Neuronal stem cell (in vitro differentiated cells): ENCODE results near the gene SLC34A2. TPM values are rescaled to one million over a fixed set of nuclear protein-coding genes. Genes with fewer than 3 reads are reported as not detected.

Source experiments
- DNase-seq: peaks from one replicate; pipeline ENCODE4 v3.0.0-alpha.2; 2013; ENCODE audit warnings: low spot score
- H2AFZ ChIP-seq: one replicate; pipeline ENCODE4 v1.6.1; 2013; ENCODE audit warnings: mild to moderate bottlenecking, low read length, inconsistent platforms
- H2AK5ac ChIP-seq: 2 replicates; pipeline ENCODE4 v1.6.1; 2013; ENCODE audit warnings: low read depth, mild to moderate bottlenecking, inconsistent platforms, low read length, moderate library complexity, mixed read lengths
- H2BK120ac ChIP-seq: 2 replicates; pipeline ENCODE4 v1.6.1; 2013; ENCODE audit warnings: low read depth, mild to moderate bottlenecking, inconsistent platforms, low read length, moderate library complexity, mixed read lengths
- H2BK12ac ChIP-seq: one replicate; pipeline ENCODE4 v1.6.1; 2013; ENCODE audit warnings: low read length, inconsistent platforms
- H2BK15ac ChIP-seq: 2 replicates; pipeline ENCODE4 v1.6.1; 2013; ENCODE audit warnings: mild to moderate bottlenecking, low read length, inconsistent platforms, mixed read lengths
- H2BK5ac ChIP-seq: one replicate; pipeline ENCODE4 v1.6.1; 2013; ENCODE audit warnings: inconsistent platforms, mild to moderate bottlenecking, low read length, moderate library complexity
- H3K14ac ChIP-seq: one replicate; pipeline ENCODE4 v1.6.1; 2013; ENCODE audit warnings: low read length, inconsistent platforms
- H3K18ac ChIP-seq: 2 replicates; pipeline ENCODE4 v1.6.1; 2013; ENCODE audit warnings: low read length, inconsistent platforms
- H3K23ac ChIP-seq: 2 replicates; pipeline ENCODE4 v1.6.1; 2013; ENCODE audit warnings: low read depth, mild to moderate bottlenecking, mixed read lengths, low read length, inconsistent platforms; ENCODE audit not compliant: poor library complexity
- H3K27ac ChIP-seq: replicated peaks from 3 replicates; pipeline ENCODE4 v1.5.1; 2013; ENCODE audit warnings: low read length, inconsistent platforms
- H3K27me3 ChIP-seq, 3 experiments: 2 replicates each; pipeline ENCODE4 v1.6.1; 2013; ENCODE audit warnings: low read length in 3 of 3, mild to moderate bottlenecking in 2 of 3, inconsistent platforms in 1 of 3, low read depth in 1 of 3, mixed read lengths in 1 of 3, moderate library complexity in 1 of 3; ENCODE audit not compliant: control insufficient read depth in 3 of 3, insufficient read depth in 3 of 3
- H3K36me3 ChIP-seq, 2 donors: replicated peaks in 1 of 2; 2 replicates each; pipeline ENCODE4 v1.6.1; 2013; ENCODE audit warnings: low read length in 2 of 2; ENCODE audit not compliant: control insufficient read depth in 2 of 2, insufficient read depth in 2 of 2
- H3K4ac ChIP-seq: 2 replicates; pipeline ENCODE4 v1.6.1; 2013; ENCODE audit warnings: inconsistent platforms, mild to moderate bottlenecking, low read length, moderate library complexity
- H3K4me1 ChIP-seq, 2 donors: 1 replicate in 1 of 2; 2 replicates in 1 of 2; pipeline ENCODE4 v1.6.1; 2013; ENCODE audit warnings: low read length in 2 of 2, low read depth in 1 of 2; ENCODE audit not compliant: control insufficient read depth in 2 of 2, insufficient read depth in 1 of 2
- H3K4me2 ChIP-seq: one replicate; pipeline ENCODE4 v1.6.1; 2013; ENCODE audit warnings: mild to moderate bottlenecking, low read length, inconsistent platforms; ENCODE audit not compliant: insufficient read depth, poor library complexity, severe bottlenecking
- H3K4me3 ChIP-seq, 2 donors: 2 replicates each; pipeline ENCODE4 v1.5.1; 2013; ENCODE audit warnings: low read length in 2 of 2, mild to moderate bottlenecking in 2 of 2, inconsistent platforms in 1 of 2, moderate library complexity in 1 of 2
- H3K79me1 ChIP-seq: one replicate; pipeline ENCODE4 v1.6.1; 2013; ENCODE audit warnings: low read depth, mild to moderate bottlenecking, inconsistent platforms, low read length, moderate library complexity
- H3K9ac ChIP-seq: one replicate; pipeline ENCODE4 v1.6.1; 2013; ENCODE audit warnings: mild to moderate bottlenecking, low read depth, low read length, inconsistent platforms; ENCODE audit not compliant: poor library complexity
- H3K9me3 ChIP-seq, 2 donors: replicated peaks in 1 of 2; 2 replicates each; pipeline versions ENCODE3 to v1.6.1; 2013; ENCODE audit warnings: low read length in 2 of 2, mild to moderate bottlenecking in 2 of 2, inconsistent platforms in 1 of 2, low read depth in 1 of 2, mixed read lengths in 1 of 2, moderate library complexity in 1 of 2; ENCODE audit not compliant: control insufficient read depth in 2 of 2, insufficient read depth in 1 of 2
- H4K8ac ChIP-seq: one replicate; pipeline ENCODE4 v1.6.1; 2013; ENCODE audit warnings: low read depth, mild to moderate bottlenecking, inconsistent platforms, low read length, moderate library complexity
- H4K91ac ChIP-seq: one replicate; pipeline ENCODE4 v1.6.1; 2013; ENCODE audit warnings: low read length, low read depth, mild to moderate bottlenecking, inconsistent platforms; ENCODE audit not compliant: poor library complexity
- whole genome bisulfite sequencing, 2 donors: extraction: QIAGEN DNeasy Blood & Tissue Kit; methylation state at CpG; one replicate each; pipeline ENCODE4 v1.1.7; 2013; ENCODE audit warnings: missing lambda C conversion rate in 2 of 2, mixed read lengths in 1 of 2; ENCODE audit not compliant: insufficient read length in 2 of 2, insufficient replicate concordance in 1 of 2; ENCODE audit errors: extremely low coverage in 2 of 2; 5-methylcytosine and 5-hydroxymethylcytosine counted together
- polyA plus RNA-seq, 2 experiments: library from polyadenylated mRNA; stranded (reverse); fragments of 200-250 nt; gene quantifications; one replicate each; pipeline ENCODE4 v1.2.3, GENCODE V29; 2013

Gene SLC34A2, protein sequence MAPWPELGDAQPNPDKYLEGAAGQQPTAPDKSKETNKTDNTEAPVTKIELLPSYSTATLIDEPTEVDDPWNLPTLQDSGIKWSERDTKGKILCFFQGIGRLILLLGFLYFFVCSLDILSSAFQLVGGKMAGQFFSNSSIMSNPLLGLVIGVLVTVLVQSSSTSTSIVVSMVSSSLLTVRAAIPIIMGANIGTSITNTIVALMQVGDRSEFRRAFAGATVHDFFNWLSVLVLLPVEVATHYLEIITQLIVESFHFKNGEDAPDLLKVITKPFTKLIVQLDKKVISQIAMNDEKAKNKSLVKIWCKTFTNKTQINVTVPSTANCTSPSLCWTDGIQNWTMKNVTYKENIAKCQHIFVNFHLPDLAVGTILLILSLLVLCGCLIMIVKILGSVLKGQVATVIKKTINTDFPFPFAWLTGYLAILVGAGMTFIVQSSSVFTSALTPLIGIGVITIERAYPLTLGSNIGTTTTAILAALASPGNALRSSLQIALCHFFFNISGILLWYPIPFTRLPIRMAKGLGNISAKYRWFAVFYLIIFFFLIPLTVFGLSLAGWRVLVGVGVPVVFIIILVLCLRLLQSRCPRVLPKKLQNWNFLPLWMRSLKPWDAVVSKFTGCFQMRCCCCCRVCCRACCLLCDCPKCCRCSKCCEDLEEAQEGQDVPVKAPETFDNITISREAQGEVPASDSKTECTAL
- polyA plus RNA-seq (2013, experiment 1 of 2) = 0.04 TPM
- 0.03 TPM for polyA plus RNA-seq (2013, experiment 2 of 2)

DNA sequence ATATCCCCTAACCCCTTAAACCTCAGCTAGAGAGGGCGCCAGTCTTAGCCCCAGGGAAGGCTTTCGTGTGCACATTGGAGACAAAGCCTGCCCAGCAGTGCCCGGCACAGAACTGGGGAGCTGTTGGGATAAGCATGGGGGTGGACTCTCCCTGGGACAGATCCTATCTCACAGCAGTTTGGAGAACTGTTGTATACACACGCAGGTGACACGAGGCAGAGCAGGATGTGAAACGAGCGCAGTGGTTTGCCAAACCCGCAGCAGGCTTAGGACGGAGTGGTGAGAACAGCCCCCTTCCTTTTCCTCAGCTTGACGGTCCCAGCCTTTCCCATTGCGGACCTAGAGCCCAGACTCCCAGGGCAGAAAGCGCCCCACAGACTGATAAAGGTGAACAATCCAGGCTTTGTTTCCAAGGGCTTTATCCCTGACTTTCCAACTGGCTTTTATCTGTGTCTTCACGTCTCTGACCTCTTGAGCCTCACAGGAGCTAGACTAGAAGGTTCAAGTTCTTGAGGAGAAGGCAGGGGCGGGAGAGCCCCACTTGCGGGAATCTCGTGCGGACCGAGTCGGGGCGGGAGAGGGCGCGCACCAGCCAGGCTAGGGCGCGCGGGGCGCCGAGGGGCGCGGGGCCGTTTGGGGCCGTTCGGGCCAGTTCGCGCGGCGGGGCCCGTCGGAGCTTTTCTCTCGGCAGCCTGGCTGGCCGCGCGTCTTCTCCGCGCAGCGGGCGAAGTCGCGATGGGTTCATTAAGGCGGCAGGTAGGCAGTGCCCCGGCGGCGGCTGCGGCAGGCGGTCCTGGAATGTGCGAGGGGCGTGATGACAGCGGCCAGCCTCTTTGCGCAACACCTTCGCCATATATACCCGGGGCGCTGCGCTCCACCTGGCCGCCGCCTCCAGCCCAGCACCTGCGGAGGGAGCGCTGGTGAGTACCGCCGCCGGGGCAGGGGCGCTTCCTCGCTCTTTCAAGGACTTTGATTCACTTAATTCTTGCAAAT, at the start of gene SLC34A2:
SLC34A2 (plus strand) TSS at position 881 of the 993 bp plus-strand sequence. CDS start 6,650 bp downstream, outside the sequence.
- Histone ChIP-seq H2BK5ac (no peak within 1 kb of the TSS), H2AFZ (no peak within 1 kb of the TSS), H3K9ac (no peak within 1 kb of the TSS), H2BK12ac (no peak within 1 kb of the TSS), H3K4ac (no peak within 1 kb of the TSS), H3K23ac (no peak within 1 kb of the TSS), H4K8ac (no peak within 1 kb of the TSS), H3K18ac (peak within 1 kb of the TSS; percentile 63), H3K4me1 (peaks cover 10 to 28% of the 10 kb centered on the region in 2 donors), H2AK5ac (no peak within 1 kb of the TSS), H3K27me3 (peaks cover 2 to 32% (median 32%) of the 10 kb centered on the region in 3 experiments), H2BK120ac (peak within 1 kb of the TSS; percentile 4), H3K4me3 (peak within 1 kb of the TSS in 1 of 2 donors; percentile 52), H3K79me1 (no peaks in the 10 kb centered on the region), H2BK15ac (peak within 1 kb of the TSS; percentile 11), H3K36me3 (no peaks in the 10 kb centered on the region), H3K27ac (no peak within 1 kb of the TSS), H3K4me2 (peak within 1 kb of the TSS; percentile 66), H4K91ac (no peak within 1 kb of the TSS), H3K9me3 (peaks cover 0 to 2% of the 10 kb centered on the region in 2 donors), H3K14ac (no peak within 1 kb of the TSS)
- WGBS, 2 donors = no CpG with 5 or more reads among the region's 71 CpGs
- peak; percentile 42 for DNase-seq

DNA sequence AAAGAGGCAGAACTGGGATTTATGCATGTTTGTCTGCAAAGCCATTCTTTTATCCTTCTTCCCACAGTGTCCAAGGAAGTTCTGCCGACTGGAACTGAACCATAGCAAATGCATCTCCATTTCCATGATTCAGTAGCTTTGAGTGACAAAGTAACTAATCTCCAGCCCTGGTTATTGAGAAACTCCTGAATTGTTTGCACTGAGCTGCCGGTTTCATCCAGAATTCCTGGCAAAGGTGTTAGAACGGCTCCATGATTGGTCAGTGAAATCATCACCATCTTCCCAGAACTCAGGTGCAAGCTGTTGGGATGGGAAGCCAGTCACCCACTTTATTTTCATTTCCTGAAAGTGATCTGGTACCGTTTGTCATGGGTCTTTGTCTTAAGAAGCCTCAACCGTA, 47.0 kb upstream of the SLC34A2 start:
- H4K8ac ChIP-seq = no peak overlapping the region
- no peak overlapping the region for H3K4me2 ChIP-seq
- no peaks in the 10 kb centered on the region for H3K79me1 ChIP-seq
- H3K27me3 ChIP-seq = no peaks in the 10 kb centered on the region
- no peak overlapping the region for H2BK15ac ChIP-seq
- H3K4me3 ChIP-seq = no peak overlapping the region
- no peak overlapping the region for H3K27ac ChIP-seq
- no peak overlapping the region for H4K91ac ChIP-seq
- H2AK5ac ChIP-seq = no peak overlapping the region
- H3K36me3 ChIP-seq = no peaks in the 10 kb centered on the region
- H3K18ac ChIP-seq = no peak overlapping the region
- no peaks in the 10 kb centered on the region for H3K4me1 ChIP-seq
- WGBS, 2 donors = no CpG with 5 or more reads among the region's 5 CpGs
- H3K9me3 ChIP-seq = no peaks in the 10 kb centered on the region
- no peak overlapping the region for H2AFZ ChIP-seq
- no peak overlapping the region for H2BK12ac ChIP-seq
- no peak overlapping the region for H3K4ac ChIP-seq
- no peak overlapping the region for H3K23ac ChIP-seq
- no peak overlapping the region for H3K14ac ChIP-seq
- no peak overlapping the region for H2BK5ac ChIP-seq
- H3K9ac ChIP-seq = no peak overlapping the region
- no peak for DNase-seq
- no peak overlapping the region for H2BK120ac ChIP-seq

DNA sequence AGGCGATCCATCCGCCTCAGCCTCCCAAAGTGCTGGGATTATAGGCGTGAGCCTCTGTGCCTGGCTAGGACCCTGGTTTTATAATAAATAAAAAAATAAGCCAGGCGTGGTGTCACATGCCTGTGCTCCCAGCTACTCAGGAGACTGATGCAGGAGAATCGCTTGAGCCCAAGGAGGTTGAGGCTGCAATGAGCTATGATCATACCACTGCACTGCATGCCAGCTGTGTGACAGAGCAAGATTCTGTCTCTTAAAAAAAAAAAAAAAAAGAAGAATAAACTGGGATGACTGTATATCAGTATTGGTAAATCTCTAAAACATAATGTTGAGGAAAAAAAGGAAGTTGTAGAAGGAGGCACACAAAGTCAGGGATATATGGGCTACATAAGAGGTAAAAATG, 45.7 kb upstream of the SLC34A2 start:
- Histone ChIP-seq H2BK12ac (no peak overlapping the region), H4K91ac (no peak overlapping the region), H3K23ac (no peak overlapping the region), H3K9ac (no peak overlapping the region), H3K18ac (no peak overlapping the region), H3K27ac (no peak overlapping the region), H3K79me1 (no peaks in the 10 kb centered on the region), H3K4me1 (no peaks in the 10 kb centered on the region), H2AK5ac (no peak overlapping the region), H2BK120ac (no peak overlapping the region), H3K4me2 (no peak overlapping the region), H3K27me3 (no peaks in the 10 kb centered on the region), H2BK5ac (no peak overlapping the region), H3K9me3 (no peaks in the 10 kb centered on the region), H4K8ac (no peak overlapping the region), H2AFZ (no peak overlapping the region), H3K4me3 (no peak overlapping the region), H3K4ac (no peak overlapping the region), H3K36me3 (no peaks in the 10 kb centered on the region), H2BK15ac (no peak overlapping the region), H3K14ac (no peak overlapping the region)
- DNase-seq = no peak
- no CpG with 5 or more reads among the region's 5 CpGs for WGBS, 2 donors
